RPMI7951 (cell line): Measurements from ENCODE around the gene KCNQ4. TPM values are rescaled to one million over a fixed set of nuclear protein-coding genes. Genes with fewer than 3 reads are reported as not detected.
A peak's percentile ranks its signal among the peaks of the same experiment; 100 is the strongest.

ENCODE experiments used
- DNase-seq: peaks from one replicate; pipeline ENCODE4 v3.0.0-alpha.2; 2012; ENCODE audit warnings: low read depth
- total RNA-seq: library from RNA; depleted of rRNA; stranded (reverse); fragments of >200 nt; shearing (Covaris generic); gene quantifications from 2 replicates; pipeline ENCODE4 v1.2.3, GENCODE V29; 2014; rRNA removed

KCNQ4 gene
- total RNA-seq = not detected in 2 replicates

DNA sequence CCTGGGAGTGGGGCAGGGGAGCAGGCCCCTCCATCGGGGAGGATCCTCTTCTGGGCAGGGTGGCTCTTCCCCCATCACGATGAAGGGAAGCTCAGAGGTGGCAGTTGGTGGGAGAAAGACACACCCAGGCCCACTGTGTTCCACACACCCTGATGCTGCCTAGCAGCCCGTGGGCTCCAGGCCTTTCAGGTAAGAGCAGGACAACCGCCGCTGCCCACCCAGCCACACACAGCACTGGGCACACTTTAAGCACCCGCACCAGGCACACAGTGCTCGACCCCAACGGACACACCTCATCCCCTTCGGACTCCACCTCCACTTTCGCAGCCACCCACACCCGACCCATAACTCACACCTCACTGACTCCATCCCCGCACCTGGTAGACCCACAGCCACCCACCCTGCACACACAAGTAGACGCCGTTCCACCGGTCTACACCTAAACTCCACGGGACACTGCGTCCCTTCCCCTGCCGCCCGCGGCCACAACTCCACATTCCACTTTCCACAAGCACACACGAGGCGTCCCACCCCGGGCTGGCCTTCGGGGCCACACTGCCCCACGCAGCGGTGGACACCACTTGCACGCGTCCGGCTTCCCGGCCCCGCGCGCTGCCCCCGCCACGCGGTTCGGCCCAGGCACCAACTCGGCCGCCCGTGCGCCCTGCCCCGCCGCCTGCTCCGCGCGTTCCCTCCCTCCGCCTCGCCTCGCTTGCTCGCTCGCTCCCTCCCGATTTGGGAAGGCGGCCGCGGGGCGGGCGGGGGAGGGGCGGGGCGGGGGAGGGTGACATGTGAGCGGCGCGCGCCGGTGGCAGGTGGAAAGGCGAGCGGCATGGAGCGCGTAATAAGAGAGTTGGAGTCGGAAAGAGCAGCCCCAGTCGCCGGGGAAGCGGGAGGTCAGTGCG, at the start of gene KCNQ4:
KCNQ4 (plus strand) TSS at position 787 of the 905 bp plus-strand sequence. CDS start 307 bp downstream, outside the sequence.
- no peak for DNase-seq

DNA sequence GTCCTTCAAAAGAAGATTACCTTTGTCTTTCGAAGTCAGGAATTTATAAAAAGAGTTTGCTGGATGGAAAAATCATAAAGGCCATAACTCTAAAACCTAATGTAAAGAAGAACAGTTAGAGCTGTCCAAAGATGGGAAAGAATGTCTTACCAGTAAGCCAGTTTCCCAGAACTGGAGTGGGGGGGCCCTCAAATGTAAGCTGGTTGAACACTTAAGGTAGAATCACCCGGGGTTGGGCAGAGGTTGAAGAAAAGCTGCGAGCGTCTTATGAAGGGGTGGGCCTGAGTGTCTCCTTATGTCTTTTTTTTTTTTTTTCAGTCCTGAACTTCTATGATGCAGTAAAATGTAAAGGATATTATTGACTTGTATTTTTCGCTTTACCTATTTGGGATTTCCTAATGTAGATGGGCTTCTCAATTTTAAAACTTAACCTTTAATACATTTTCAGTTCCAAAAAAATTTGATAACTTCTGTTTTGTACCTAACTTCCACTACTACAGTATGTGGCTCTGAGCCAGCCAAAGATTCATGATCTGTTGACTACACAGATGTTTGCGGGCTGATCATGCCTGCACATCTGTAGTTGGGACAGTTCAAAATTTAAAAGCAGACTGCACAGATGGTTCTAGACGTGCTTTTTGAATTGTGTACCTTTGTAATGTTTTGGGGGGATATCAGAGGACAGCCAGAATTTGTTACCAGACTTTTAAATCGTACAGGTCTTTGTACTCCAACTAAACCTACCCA, 48.5 kb upstream of the KCNQ4 start:
- no peak for DNase-seq

DNA sequence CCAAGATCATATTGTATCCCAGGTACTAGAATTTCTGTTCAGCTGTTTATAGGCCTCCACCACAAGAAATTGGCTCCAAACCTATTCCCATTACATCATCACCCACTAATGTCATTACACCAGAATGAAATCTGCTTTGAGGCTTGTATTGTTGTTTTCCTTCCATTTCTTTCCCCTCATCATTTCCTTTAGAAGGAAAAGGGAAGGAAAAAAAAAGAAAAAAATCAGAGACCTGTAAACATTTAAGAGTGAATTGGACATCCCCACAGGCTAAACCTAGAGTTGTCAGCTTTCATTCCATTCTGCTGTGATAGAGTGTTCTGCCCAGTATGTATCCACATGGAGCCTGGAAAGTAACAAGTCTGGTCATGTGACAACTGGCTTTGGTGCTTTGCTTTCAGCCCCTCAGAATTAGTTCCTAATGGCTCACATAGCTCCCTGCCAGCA, 47.5 kb upstream of the KCNQ4 start:
- DNase-seq = peak; percentile 40

DNA sequence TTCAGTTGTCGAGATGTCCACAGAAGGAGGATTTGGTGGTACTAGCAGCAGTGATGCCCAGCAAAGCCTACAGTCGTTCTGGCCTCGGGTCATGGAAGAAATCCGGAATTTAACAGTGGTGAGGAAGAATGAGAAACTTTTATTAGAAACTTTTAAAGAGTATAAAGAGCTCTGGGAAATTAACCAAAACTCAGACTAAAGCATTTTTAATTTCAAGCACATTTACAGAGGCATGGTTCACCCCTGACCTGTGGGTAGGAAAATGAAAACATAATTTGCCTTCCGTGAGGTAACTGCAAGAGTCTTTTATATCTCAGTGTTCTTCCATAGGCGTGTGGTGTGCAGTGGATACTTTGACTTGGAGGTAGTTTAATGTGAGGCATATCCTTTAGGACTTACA, 44.8 kb upstream of the KCNQ4 start:
- DNase-seq = no peak

DNA sequence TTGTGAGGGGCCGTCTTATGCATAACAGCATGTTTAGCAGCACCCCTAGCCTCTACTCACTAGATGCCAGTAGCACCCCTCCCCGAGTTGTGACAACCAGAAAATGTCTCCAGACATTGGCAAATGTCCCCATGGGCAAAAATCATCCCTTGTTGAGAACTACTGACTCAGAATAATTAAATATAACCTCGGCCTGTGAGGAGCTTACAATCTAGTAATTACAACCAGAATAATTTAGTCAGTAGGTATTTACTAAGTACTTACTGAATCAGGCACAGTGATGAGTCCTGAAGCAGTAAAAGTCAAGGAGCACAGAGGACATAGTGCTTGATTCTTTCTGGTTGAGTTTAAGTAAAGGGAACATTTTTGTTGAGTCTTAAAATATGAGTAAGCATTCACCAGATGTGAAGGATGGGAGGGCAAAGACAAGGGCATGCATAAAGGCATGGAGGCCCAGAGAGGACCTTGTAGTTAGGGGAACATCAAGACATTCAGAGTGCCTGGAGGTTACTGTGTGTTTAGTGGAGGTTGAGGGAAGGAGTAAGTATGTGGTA, 44.1 kb upstream of the KCNQ4 start:
- no peak for DNase-seq

DNA sequence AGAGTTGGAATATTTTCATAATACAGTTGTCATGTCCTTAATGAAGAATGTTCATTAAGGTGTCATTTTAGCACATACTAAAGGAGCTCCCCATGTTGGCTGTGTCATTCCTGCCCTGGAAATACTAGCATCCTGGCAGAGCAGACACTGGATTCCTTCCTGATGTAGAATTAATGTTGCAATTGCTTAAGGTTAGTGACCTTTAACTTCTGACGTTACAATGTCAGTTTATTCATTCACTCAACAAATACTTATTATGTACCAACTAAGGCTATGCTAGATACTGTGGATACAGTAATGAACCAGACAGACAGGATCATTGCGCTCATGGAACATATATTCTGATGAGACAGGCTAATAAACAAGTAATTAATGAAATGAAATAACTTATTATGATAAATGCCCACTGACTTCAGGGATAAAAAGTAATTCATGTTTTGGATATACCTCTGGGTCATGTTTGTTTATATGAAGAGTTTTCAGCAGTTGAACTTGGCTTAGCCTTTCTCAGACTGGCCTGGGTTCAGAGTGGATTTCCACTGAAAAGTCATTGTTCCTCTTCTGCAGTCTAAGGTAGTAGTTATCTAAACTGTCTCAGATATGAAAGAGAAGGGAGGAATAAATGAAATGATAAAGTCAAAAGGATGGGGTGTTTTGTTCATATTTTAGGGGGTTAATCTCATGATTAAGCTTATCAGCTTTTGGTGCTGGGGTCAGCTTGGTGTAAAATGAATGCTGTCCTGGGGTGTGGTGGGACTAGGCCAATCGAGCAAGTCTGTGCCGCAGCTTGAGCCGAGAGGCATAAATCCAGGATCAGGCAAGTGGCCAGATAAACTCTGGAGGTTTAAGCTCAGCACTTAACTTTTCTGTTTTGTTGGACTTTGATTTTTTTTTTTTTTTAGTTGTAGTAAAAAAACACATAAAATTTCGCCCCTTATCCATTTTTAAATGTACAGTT, 43.3 kb upstream of the KCNQ4 start:
- DNase-seq = no peak

DNA sequence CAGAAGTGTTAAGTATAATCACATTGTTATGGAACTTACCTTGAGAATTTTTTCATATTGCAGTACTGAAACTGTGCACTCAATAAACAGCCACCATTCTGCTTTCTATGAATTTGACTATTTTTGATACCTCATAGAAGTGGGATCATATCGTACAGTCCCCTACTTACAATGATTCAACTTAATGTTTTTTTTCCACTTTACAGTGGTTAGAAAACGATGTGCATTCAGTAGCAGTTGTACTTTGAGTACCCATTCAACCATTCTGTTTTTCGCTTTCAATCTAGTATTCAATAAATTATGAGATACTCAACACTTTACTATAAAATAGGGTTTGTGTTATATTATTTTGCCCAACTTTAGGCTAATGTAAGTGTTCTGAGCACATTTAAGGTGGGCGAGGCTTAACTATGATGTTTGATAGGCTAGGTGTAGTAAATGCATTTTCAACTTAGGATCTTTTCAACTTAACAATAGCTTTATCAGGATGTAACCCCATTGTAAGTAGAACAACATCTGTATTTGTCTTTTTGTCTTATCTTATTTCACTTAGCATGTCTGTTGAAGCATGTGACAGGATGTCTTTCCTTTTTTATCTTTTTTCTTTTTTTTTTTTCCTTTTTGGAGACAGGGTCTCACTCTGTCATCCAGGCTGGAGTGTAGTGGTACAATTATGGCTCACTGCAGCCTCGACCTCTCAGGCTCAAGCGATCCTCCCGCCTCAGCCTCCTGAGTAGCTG, 42.4 kb upstream of the KCNQ4 start:
- no peak for DNase-seq

DNA sequence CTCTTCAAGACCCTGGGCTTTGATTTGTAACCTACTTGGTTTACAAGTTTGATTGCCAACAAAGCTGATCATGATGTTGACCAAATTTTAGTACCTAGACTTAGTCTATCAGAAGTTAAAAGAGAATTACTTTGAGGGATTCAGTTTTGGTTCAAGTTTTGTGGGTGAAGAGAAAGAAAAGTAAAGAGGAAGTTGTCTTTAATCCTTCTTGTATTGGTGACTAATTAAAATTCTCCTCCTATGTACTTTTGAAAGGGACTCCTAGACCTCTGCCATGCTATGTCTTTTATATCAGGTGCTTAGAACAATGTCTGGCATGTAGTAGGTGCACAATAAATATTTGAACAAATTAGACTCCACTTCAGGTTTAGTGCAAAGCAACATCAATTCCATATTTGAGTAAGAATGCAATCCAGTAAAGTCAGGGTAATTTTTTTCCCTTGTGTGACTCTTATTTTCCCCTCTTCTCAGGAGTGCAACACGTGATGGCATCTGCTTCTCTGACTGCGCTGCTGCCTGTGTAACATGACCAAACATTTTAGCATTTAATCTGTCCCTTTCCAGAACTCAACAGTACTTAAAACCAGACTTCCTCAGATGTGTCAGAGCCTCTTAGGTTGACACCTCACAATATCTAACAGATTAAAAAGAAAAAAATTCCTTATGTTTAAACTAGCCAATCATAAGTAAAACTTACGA, 41.1 kb upstream of the KCNQ4 start:
- no peak for DNase-seq

DNA sequence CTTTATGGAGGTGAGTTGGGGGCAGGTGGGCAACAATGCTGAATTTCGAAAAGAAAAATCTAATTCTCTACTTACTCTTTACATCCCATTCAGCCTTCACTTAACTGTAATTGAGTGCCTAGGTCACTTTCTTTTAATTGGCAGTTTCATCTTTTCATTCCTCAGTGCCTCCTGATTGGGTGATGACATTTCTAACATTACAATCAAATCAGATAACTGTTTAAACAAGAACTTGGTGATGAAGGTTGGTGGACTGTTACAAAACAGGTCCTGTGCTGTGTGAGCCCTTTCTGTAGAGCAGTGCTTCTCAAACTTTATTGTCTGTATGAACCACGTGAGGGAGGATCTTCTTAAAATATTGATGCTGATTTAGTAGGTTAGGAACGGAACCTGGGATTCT, 40.1 kb upstream of the KCNQ4 start:
- no peak for DNase-seq

DNA sequence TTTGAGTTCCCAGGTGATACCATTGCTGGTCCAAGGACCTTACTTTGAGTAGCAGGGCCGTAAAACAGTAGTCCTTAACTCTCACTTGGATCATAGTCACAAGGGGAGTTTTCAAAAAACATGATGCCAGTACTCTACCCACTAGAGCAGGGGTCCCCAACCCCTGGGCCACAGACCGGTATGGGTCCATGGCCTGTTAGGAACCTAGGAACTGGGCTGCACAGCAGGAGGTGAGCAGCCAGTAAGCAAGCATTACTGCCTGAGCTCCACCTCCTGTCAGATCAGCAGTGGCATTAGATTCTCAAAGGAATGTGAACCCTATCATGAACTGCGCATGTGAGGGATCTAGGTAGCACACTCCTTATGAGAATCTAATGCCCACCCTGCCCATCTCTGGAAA, 39.7 kb upstream of the KCNQ4 start:
- no peak for DNase-seq

DNA sequence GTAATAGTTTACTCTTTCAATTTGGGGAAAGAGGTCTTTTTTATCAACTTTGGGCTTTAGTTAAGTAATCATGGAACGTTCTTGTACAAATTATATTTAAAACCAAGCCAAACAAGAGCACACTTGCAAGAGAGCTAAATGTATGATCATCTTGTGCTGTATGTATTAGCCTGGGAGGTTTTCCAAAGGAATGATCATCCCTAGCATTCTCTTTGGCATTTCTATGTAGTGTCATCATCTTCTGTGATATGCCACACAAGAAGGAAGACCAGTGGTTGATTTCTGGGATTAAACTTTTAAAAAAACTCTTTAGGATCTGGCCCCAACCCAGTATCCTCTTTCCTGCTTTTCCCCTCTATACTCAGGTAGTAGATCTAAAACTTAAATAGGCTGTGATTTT, 38.4 kb upstream of the KCNQ4 start:
- DNase-seq = no peak

DNA sequence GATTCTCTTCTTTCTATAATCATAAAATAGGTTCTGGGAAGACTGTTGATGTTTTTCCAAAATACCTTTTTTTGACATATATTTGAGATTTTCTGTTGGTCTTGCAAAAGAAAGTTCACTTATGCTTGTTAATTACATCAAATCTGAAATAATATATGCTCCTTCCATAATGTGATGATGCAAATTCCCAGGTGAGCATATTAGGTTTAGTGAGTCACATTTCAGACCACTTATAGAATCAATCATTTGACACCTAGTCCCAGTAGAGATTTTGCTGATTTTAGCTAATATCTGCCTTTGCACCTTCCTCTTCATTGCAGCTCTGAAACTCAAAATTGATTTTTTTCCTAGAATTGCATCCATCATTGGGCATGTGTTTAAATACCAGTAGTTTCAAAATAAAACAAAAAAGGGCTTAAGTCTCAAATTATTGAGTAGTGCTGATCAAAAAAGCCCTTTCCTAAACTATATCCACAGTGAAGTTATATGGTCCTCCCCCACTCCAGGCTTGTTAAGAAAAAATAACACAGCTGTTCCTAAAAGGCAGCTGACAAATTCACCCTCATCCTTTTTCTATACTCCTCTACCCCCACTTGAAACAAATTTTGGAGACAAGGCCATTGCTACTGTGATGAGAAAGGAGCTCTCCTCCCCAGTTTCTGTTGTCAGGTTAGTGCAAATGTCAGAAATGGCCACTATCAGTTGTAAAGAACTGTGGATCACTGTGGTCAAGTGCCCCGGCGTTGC, 37.1 kb upstream of the KCNQ4 start:
- no peak for DNase-seq

DNA sequence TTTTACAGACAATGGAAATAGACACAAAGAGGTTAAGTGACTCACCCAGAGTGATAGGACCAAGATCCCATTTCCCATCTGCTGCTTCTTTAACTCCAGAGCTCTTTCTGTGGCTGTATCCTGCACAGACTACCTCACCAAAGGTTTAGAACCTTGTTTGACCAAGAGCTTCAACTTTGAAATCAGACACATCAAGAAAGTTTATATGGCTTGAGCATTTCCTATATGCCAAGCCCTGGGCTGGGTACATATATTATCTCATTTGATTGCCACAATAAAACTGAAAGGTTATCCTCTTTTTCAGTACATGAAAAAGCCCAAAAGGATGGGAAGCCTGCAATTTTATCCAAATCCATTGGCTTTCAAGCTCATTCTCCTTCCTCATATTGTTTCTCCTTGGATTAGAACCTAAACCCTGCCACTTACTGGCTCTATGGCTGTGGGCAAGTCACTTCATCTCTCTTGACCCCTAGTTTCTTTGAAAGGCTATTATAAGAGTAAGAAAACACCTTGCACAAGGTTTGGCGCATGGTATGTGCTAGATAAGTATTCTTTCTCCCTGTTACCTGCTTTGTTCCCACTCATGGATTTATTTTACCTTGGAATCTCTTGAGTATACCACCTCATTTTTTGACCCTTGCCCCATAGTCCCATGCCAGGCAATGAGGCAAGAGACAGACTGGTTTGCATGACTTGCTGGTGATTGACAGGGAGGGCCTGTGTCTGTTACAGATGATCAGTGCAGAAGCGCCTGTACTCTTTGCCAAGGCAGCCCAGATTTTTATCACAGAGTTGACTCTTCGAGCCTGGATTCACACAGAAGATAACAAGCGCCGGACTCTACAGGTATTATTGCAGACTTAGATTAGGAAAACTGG, 34.5 kb upstream of the KCNQ4 start:
- DNase-seq = no peak

DNA sequence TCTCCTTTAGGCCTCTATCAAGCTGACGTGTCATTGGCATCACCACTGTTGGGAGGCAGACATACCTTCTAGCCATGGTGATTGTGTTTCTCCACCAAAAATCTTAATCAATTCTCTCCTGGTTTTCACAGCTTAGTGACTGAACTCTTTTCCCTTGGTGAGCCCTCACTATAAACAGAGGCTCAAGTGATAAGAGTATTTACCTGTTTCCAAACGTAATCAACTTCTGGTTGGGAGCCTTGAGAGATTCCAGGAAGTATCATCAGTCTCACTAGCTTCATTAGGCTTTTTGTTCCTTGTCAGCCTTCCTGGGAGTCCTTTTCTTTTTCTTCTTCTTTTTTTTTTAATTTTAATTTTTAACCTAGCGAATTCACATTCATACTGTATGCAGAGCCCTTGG, 33.8 kb upstream of the KCNQ4 start:
- DNase-seq = no peak

DNA sequence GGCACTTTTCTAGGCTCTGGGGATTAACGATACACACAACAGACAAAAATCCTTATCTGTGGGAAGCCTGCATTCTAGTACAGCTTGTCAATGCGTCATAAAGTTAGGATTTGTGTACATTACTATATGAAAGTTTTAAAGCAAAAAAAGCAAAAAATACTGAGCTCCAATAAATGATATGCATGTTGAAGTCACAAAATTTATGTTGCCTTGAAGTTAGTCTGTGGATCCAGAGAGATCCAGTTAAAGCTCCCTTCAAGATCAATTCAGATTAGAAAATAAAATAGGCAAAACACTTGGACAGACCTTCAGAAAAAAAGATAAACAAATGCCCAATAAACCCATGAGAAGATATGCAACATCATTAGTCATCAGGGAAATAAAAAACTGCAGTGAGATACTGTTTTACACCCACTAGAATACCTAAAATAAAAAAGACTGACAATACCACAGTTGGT, 33.1 kb upstream of the KCNQ4 start:
- DNase-seq = no peak

DNA sequence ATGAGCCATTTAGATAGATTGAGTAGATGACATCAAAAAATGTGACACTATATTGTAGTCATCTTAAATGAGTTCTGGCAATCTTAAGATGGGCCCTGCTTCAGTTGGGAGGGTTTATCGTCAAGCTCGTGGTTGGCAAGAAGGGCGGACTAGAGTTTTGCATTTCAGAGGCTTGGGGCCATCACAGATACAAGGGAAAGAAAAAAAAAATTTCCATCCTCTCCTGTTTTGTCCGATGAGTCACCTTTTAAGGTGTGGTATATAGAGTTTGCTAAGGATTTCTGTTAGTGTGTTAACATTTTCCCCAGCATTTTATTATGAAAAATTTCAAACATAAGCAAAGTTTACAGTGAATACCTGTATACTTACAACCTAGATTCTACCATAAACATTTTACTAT, 31.8 kb upstream of the KCNQ4 start:
- DNase-seq = no peak

DNA sequence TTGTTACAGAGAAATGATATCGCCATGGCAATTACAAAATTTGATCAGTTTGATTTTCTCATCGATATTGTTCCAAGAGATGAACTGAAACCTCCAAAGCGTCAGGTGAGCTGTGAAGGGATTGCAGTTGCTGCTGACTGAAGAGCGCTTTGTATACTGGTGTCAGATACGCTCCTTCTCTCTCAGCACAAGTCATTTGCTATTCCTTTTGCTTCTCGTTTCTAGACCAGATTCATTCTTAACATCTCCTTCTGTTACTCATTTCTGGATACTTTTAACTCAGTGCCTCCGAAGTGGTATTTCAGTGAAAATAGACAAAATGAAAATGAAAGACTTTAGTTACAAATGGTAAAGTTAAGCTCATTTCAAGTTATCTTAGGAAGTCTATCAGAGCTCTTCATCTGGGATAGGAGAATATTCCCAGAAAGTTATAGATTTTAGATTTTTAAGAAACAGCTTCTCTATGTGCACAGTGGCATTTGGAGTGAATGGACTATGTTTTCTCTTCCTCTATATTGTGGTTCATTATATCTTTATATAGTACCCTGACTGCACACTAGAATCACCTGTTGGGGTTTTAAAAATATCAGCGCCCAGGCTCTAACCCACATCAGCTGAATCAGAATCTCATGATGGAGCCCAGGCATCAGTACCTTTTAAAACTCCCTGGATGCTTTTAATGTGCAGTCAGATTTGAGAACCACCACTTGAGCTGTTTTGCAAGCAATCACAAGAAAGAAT, 30.3 kb upstream of the KCNQ4 start:
- DNase-seq = no peak

DNA sequence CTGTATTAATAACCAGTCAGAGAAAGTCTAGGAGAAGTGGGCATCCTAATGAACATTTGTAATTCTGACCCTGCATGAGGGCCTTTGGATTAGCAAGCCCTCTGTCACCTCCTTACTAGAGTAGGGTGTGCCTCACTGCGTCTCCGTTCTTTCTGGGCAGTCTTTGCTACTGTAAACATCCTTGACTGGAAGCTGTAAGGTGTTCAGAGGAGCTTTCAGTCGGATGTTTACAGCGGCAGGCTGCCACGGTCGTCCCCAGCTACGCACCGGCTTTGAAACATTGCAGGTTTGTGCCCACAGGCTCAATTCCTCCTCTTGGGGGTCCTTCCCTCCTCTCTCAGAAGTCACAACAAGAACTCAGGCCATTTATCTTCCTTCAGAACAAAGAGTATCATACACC, 29.4 kb upstream of the KCNQ4 start:
- DNase-seq = no peak
